NT2/D1 (cell line): ENCODE results near the gene NADK.

Experiments
- YY1 ChIP-seq: IDR thresholded peaks from 2 replicates; pipeline ENCODE4 v1.6.1; 2011; ENCODE audit not compliant: insufficient read length, insufficient read depth
- ZNF274 ChIP-seq: IDR thresholded peaks from 2 replicates; pipeline ENCODE4 v1.6.1; 2011; ENCODE audit warnings: mild to moderate bottlenecking, low read depth, low read length

- TF ChIP-seq ZNF274 (no peak), YY1 (no peak)
Measured at GRCh38 chr1:1785666-1786065, 7.4 kb upstream of the NADK start.
